A673 (cell line): ENCODE results near the gene C9orf50. TPM values are rescaled to one million over a fixed set of nuclear protein-coding genes. Genes with fewer than 3 reads are reported as not detected.

Experiments used
- BruUV-seq: library from RNA; stranded (reverse); fragments of 400-500 nt; replicated peaks from 2 replicates; lab custom pipeline; 2021; lab: Mats Ljungman, UMichigan
- CTCF ChIA-PET: fragments of 300-600 bp; sonication (Branson Sonifier 250); formaldehyde crosslinking; loops from one replicate; lab custom pipeline; 2022; ENCODE audit warnings: antibody characterized with exemption; lab: Charles Lee
- POLR2A ChIA-PET: fragments of 300-600 bp; sonication (Branson Sonifier 250); formaldehyde crosslinking; loops from one replicate; lab custom pipeline; 2022; ENCODE audit warnings: antibody characterized with exemption; ENCODE audit not compliant: low non-redundant PET; lab: Charles Lee
- DNase-seq: peaks from one replicate; pipeline ENCODE4 v3.0.0-alpha.2; 2015; ENCODE audit warnings: low spot score
- H3K27ac ChIP-seq: fragments of 200-600 bp; sonication (generic); 2 replicates; pipeline ENCODE4 v1.5.1; 2016; ENCODE audit warnings: mixed run types, low read depth, mild to moderate bottlenecking, mixed read lengths, antibody characterized with exemption, low read length; ENCODE audit not compliant: poor library complexity, severe bottlenecking
- H3K27me3 ChIP-seq: fragments of 200-600 bp; sonication (generic); replicated peaks from 2 replicates; pipeline ENCODE4 v1.6.1; 2017; ENCODE audit warnings: mixed run types, low read depth, mild to moderate bottlenecking, mixed read lengths, antibody characterized with exemption, low read length; ENCODE audit not compliant: insufficient read depth, poor library complexity
- H3K36me3 ChIP-seq: fragments of 200-600 bp; sonication (generic); 2 replicates; pipeline ENCODE4 v1.6.1; 2016; ENCODE audit warnings: mixed run types, mild to moderate bottlenecking, mixed read lengths, antibody characterized with exemption, low read length; ENCODE audit not compliant: insufficient read depth, poor library complexity, severe bottlenecking
- H3K4me1 ChIP-seq: fragments of 200-600 bp; sonication (generic); 2 replicates; pipeline ENCODE4 v1.6.1; 2017; ENCODE audit warnings: mixed run types, mild to moderate bottlenecking, mixed read lengths, antibody characterized with exemption, low read length; ENCODE audit not compliant: insufficient read depth, poor library complexity, severe bottlenecking
- H3K4me3 ChIP-seq: fragments of 200-600 bp; sonication (generic); 2 replicates; pipeline ENCODE4 v1.5.1; 2016; ENCODE audit warnings: low read depth, mixed run types, mild to moderate bottlenecking, mixed read lengths, low read length; ENCODE audit not compliant: poor library complexity, severe bottlenecking
- H3K9me3 ChIP-seq: fragments of 200-600 bp; sonication (generic); 2 replicates; pipeline ENCODE4 v1.6.1; 2016; ENCODE audit warnings: mixed run types, low read depth, mild to moderate bottlenecking, mixed read lengths, antibody characterized with exemption, low read length; ENCODE audit not compliant: poor library complexity, severe bottlenecking
- CTCF ChIP-seq: fragments of 300-800, 200-600 bp; sonication (generic); conservative IDR thresholded peaks from 2 replicates; pipeline ENCODE4 v1.5.1; 2017; ENCODE audit warnings: low read depth, mild to moderate bottlenecking, antibody characterized with exemption, low read length, moderate library complexity, mixed read lengths
- EZH2 ChIP-seq: fragments of 200-600 bp; sonication (generic); IDR thresholded peaks from 2 replicates; pipeline ENCODE4 v1.6.1; 2017; ENCODE audit warnings: borderline replicate concordance, low read depth, mild to moderate bottlenecking, mixed read lengths, antibody characterized with exemption, low read length; ENCODE audit not compliant: poor library complexity, severe bottlenecking
- intact Hi-C: fragments of 100-400 bp; cut with micrococcal nuclease; formaldehyde crosslinking; loops from one replicate; pipeline ENCODE4 v1.10.0; 2022; ENCODE audit not compliant: unreplicated experiment
- total RNA-seq: library from RNA; stranded (reverse); gene quantifications from 2 replicates; pipeline ENCODE4 v1.2.3, GENCODE V29; 2021

The C9orf50 gene
- total RNA-seq, 1 experiment from 2014 or later: not detected

DNA sequence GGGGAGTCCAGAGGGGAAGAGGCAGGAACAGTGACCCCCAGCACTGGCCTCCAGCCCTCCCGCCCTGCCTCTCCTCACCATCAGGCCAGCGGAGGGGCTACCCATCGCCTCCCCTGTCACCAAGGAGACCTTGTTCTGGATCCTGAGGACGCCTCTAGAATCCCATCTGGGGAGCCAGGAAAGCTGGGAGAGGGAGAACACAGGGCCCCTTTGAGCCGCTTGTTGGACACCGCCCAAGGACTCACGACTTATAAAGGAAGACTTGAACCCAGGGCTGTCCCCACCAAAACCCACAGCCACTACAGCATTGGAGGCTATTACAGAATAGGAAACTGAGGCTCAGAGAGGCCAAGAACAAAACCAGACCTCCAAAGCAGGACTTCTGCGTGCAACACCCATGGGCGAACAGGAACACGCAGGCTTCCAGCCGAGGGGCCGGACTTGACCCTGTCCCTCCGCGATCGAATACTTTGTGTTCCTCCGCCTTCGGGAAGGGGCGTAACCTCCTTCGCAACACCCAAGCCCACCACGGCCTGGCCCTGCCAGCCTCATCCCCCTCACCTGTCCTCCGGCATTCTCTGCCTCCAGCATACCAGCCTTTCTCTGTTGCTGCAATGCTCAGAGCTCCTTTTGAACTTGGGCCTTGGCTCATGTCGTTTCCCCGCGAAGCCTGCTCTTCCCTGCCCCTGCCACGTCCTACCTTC, 54.2 kb downstream of the C9orf50 start:
- BruUV-seq: no TSS peak
- DNase-seq: no peak
- Histone ChIP-seq H3K9me3 (no peaks in the 10 kb centered on the region), H3K36me3 (no peaks in the 10 kb centered on the region), H3K27ac (no peak overlapping the region), H3K4me1 (peaks cover 35% of the 10 kb centered on the region), H3K27me3 (no peaks in the 10 kb centered on the region), H3K4me3 (no peak overlapping the region)
- ChIA-PET POLR2A (interaction anchor here (0.7 kb wide), 1 partner anchor 76 kb away, joined by 12 read pairs; no protein-coding TSS in a partner anchor), CTCF (interaction anchor here (0.7 kb wide), 1 partner anchor 163 kb away, joined by 8 read pairs; no protein-coding TSS in a partner anchor)
- TF ChIP-seq CTCF (no peak), EZH2 (no peak)
- intact Hi-C loops: no loop called here

GRCh38 chr9:129562917-129563316, 58.0 kb downstream of the C9orf50 start:
- no peak overlapping the region for H3K4me3 ChIP-seq
- no peaks in the 10 kb centered on the region for H3K9me3 ChIP-seq
- no peak overlapping the region for H3K27ac ChIP-seq
- no peaks in the 10 kb centered on the region for H3K36me3 ChIP-seq
- no TSS peak for BruUV-seq
- no peak for DNase-seq
- TF ChIP-seq CTCF (no peak), EZH2 (no peak)
- peaks cover 13% of the 10 kb centered on the region for H3K4me1 ChIP-seq
- intact Hi-C loops: no loop called here
- ChIA-PET POLR2A (no interaction called here), CTCF (no interaction called here)
- no peaks in the 10 kb centered on the region for H3K27me3 ChIP-seq

DNA sequence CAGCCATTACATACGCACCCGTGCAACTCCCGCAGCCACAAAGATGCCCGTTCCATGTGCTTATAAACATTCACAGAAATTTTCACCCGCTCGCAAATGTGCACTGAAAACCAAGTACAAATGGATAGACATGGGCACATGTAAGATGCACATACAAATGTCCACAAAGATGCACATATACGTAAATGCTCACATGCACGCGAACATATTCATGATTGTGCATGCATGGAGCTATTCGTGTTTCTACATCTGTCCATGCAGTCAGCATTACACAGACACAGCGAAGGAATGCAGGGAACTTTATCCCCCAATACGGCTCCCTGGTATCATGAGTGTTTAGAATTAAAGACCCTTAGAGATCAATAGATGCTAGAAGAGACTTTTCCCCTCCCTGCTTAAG, 58.4 kb downstream of the C9orf50 start:
- Histone ChIP-seq H3K27me3 (no peaks in the 10 kb centered on the region), H3K36me3 (no peaks in the 10 kb centered on the region), H3K9me3 (no peaks in the 10 kb centered on the region), H3K27ac (no peak overlapping the region), H3K4me3 (no peak overlapping the region), H3K4me1 (peaks cover 13% of the 10 kb centered on the region)
- no peak for DNase-seq
- CTCF ChIA-PET: no interaction called here
- POLR2A ChIA-PET: no interaction called here
- TF ChIP-seq EZH2: no peak
- TF ChIP-seq CTCF: no peak
- no TSS peak for BruUV-seq
- intact Hi-C loops: no loop called here

Other genes starting within 250 kb of the C9orf50 start
- gene NTMT1, start 5.1 kb upstream of the C9orf50 start, total RNA-seq: 82.8 and 87.1 TPM in 2 replicates
- gene ASB6, start 21.1 kb upstream of the C9orf50 start, total RNA-seq: 30.4 and 36.5 TPM in 2 replicates
- 12.7 and 16.6 TPM in 2 replicates for gene PRRX2, start 44.5 kb upstream of the C9orf50 start, total RNA-seq
- 0.80 and 1.4 TPM in 2 replicates for gene PTGES, start 131.9 kb upstream of the C9orf50 start, total RNA-seq
- 47.6 and 50.0 TPM in 2 replicates for gene TOR1B, start 182.1 kb upstream of the C9orf50 start, total RNA-seq
- gene TOR1A, start 203.0 kb upstream of the C9orf50 start, total RNA-seq: 42.8 and 46.3 TPM in 2 replicates
- 52.6 and 60.4 TPM in 2 replicates for gene C9orf78, start 214.2 kb upstream of the C9orf50 start, total RNA-seq
- 17.1 and 21.0 TPM in 2 replicates for gene USP20, start 214.4 kb upstream of the C9orf50 start, total RNA-seq